Measurements from ENCODE around the gene CIT.

DNA sequence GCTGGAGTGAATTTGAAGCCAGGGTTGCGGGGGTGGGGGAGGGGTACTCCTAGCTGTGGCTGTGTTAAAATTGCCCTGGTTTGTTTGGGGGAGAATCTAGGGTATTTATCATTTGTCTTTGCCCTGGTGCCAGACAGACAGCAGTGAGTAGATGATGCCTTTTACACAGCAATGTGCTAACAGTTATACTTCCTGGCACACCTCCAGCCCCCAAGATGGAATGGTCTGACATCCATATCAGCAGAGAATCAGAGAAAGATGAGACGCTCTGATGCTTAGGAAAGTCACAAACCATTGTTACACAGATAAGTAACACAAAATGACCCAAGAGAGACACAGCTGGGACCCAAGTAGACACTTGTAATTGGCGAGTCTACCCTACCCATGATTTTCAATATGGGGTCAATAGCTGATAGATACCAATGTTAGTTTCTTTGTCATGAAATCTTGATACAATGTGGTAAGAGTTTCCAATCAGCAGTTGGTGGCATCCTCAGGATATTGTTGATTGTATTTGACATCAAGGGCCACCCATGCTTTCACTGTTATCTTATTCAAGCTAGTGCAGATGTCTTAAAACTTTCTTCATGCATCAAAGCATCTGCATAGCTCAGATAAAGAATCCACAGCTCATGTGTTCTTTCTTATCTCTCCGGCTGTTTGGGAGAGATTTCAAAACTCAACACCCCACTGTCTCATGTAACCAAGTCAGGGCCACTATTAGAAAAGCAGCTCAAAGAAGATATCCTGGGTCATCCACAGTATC lies 211.8 kb downstream of the CIT start:
- TF ChIP-seq, protein P1, sequence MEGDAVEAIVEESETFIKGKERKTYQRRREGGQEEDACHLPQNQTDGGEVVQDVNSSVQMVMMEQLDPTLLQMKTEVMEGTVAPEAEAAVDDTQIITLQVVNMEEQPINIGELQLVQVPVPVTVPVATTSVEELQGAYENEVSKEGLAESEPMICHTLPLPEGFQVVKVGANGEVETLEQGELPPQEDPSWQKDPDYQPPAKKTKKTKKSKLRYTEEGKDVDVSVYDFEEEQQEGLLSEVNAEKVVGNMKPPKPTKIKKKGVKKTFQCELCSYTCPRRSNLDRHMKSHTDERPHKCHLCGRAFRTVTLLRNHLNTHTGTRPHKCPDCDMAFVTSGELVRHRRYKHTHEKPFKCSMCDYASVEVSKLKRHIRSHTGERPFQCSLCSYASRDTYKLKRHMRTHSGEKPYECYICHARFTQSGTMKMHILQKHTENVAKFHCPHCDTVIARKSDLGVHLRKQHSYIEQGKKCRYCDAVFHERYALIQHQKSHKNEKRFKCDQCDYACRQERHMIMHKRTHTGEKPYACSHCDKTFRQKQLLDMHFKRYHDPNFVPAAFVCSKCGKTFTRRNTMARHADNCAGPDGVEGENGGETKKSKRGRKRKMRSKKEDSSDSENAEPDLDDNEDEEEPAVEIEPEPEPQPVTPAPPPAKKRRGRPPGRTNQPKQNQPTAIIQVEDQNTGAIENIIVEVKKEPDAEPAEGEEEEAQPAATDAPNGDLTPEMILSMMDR (IDR thresholded peaks at IDR 0.05): no peak
- TF ChIP-seq POLR2A (IDR thresholded peaks at IDR 0.05): no peak
